Stomach smooth muscle (tissue), 2 donors: ENCODE results near the gene PRODH.
"Not testable (repeated sequence)": the region's sequence is repeated elsewhere in the genome, so short reads cannot be mapped to it uniquely, and the experiment has no call there.

Experiments used
- H3K27ac ChIP-seq: one replicate; pipeline ENCODE4 v1.7.0; 2013; ENCODE audit warnings: mild to moderate bottlenecking, low read length, inconsistent platforms
- H3K27me3 ChIP-seq, 2 donors: one replicate each; pipeline ENCODE4 v1.7.0; 2013; ENCODE audit warnings: low read length in 2 of 2; ENCODE audit not compliant: insufficient read depth in 2 of 2, control insufficient read depth in 1 of 2
- H3K36me3 ChIP-seq, 2 donors: one replicate each; pipeline ENCODE4 v1.7.0; 2013; ENCODE audit warnings: low read length in 2 of 2; ENCODE audit not compliant: control insufficient read depth in 2 of 2, insufficient read depth in 2 of 2
- H3K4me1 ChIP-seq: one replicate; pipeline ENCODE4 v1.7.0; 2013; ENCODE audit warnings: low read length; ENCODE audit not compliant: control insufficient read depth, insufficient read depth
- H3K4me3 ChIP-seq, 2 donors: one replicate each; pipeline ENCODE4 v1.7.0; 2013; ENCODE audit warnings: low read length in 2 of 2
- H3K9ac ChIP-seq, 2 donors: one replicate each; pipeline ENCODE4 v1.7.0; 2013; ENCODE audit warnings: low read length in 2 of 2, mild to moderate bottlenecking in 1 of 2
- H3K9me3 ChIP-seq, 2 donors: one replicate each; pipeline ENCODE4 v1.7.0; 2013; ENCODE audit warnings: low read length in 2 of 2; ENCODE audit not compliant: control insufficient read depth in 2 of 2
- donor health status: healthy.
- donor health status: Pancreatic carcinoma.

Gene PRODH

DNA sequence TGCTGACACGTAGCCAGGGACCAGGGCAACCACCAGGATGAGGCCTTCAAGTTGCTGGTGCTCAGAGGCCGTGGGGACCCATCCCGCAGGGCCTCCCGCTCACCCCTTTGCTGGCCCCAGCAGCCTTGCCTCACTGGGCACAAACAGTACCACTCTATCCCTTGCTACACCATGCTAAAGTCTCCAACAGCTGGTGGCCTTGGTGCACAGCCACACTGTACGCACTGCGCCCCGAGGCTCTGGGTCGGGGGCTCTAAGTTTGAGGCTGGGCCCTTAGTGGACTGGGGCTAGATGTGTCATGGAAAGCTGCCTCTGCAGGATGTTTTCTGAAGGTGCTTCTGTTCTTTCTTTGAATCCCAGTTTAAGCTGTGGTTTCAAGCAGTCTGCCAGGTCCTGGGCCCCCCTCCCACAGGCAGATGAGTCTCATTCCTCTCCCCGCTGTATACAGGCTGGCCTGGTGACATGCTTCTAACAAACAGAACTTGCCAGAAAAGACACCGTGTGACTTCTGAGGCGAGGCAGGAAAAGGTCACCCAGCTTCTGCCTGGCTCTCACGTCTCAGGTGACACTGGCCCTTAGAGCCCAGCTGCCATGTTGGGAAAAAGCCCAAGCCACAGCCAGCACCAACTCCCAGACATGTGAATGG is 15.7 kb downstream of the PRODH start:
- not testable (repeated sequence) for H3K9me3 ChIP-seq, H3K36me3 ChIP-seq, H3K27me3 ChIP-seq

DNA sequence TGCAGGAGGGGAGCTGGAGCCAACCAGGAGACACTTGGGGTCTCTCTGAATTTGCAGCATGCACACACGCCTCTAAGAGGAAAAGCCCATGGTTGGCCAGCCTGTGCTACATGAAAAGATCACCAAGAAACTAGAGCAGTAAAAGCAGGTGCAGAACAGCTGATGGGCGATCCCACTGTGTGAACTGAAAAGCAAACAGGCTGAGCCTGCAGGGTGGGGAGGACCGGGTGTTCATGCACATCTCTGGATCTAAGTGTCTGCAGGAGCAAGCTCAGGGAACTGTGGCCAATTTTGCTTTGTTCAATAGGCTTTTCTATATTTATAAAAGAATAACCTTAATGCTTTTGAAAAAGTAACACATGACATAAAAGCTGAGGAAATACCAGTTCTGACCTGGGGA is 18.3 kb downstream of the PRODH start:
- H3K9me3 ChIP-seq, H3K9ac ChIP-seq, H3K27me3 ChIP-seq, H3K4me1 ChIP-seq, H3K36me3 ChIP-seq, H3K27ac ChIP-seq, H3K4me3 ChIP-seq: not testable (repeated sequence)

More for the DNA sequence above, 15.7 kb downstream of the PRODH start:
- H3K4me3 ChIP-seq, H3K4me1 ChIP-seq, H3K9ac ChIP-seq, H3K27ac ChIP-seq: not testable (repeated sequence)

DNA sequence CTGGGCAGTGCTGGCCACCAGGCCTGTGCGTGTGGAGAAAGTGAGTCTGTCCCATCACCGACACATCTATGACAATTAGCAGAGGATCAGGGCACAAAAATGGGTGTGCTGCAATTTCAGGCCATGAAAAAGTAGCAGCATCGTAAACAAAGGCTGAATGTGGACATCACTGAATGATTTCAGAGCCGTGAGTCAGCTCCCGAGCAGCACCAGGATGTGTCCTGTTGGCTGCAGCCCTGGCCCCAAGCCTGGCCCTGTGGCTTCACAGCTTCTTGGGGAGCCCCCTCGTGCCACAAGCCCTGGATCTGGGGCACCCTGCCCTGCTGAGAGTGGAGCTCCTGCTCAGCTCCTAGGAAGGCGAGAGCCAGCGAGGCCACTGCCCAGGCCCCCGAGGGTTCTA is 20.5 kb downstream of the PRODH start:
- H3K27me3 ChIP-seq, H3K4me3 ChIP-seq, H3K4me1 ChIP-seq, H3K27ac ChIP-seq, H3K9me3 ChIP-seq, H3K36me3 ChIP-seq, H3K9ac ChIP-seq: not testable (repeated sequence)

DNA sequence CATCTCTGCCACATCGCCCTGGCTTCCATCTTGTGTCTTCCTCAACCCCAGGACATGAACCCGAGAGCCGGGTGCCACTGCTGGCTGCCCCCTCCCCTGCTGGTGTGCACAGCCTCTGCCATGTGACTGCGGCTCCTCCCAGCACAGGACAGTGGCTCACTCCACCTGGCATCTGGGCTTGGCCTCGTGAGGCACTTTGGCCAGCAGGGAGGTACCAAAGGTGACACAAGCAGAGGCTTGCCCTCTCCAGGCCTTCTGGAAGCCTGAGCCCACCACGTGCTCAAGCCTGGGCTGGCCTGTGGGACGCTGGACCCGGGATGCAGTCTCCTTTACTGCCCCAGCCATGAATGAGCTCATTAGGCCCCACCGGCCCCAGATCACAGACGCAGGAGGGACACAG is 21.5 kb downstream of the PRODH start:
- H3K9ac ChIP-seq, H3K9me3 ChIP-seq, H3K4me1 ChIP-seq, H3K27ac ChIP-seq, H3K27me3 ChIP-seq, H3K36me3 ChIP-seq, H3K4me3 ChIP-seq: not testable (repeated sequence)

DNA sequence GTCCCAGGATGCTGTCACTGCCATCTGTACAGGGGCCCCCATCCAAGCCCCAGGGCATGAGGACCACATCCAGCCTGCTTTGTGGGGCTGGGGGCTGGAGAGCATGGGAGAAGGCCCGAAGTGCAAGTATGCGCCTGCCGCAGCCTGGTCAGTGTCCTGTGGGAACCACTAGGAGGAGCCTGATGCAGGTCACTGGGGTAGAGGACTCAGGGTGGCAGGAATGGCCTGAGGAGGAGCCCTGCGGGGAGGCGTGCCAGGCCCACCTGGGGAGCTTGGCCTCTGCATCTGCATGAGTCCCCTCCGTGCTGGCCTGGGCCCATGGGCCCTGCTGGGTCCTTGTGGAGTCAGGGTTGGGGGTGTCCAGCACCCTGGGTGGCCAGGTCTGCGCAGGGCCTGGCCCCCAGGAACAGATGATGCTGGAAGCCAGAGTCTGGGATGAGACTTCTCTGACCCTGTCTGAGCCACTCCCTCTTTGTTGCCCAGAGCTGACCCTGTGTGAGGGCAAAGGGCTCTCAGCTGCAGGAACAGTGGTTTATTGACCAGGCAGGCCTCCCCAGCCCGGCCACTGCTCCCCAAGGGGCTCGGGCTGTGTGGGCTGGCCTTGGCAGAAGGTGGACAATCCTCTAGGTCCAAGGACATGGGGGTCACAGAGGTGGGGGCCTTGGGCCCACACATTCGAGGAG is 23.7 kb downstream of the PRODH start:
- not testable (repeated sequence) for H3K4me3 ChIP-seq, H3K9ac ChIP-seq, H3K4me1 ChIP-seq, H3K27ac ChIP-seq, H3K27me3 ChIP-seq, H3K9me3 ChIP-seq, H3K36me3 ChIP-seq

DNA sequence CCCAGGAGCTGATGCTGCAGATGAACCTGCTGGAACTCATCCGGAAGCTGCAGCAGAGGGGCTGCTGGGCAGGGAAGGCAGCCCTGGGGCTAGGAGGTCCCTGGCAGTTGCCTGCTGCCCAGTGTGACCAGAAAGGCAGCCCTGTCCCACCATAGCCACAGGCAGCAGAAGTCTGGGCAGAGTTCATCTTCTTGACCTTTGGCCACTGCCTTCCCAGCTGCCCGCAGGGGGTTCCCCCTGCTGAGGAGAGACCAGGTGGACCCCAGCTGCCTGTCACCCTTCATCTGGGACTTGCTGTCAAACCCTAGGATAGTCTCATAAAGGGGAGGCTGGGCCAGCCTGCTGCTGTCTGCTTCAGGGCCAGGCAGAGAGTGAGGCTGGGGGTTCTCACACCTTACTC is 24.6 kb downstream of the PRODH start:
- H3K9me3 ChIP-seq, H3K36me3 ChIP-seq, H3K4me3 ChIP-seq, H3K27ac ChIP-seq, H3K4me1 ChIP-seq, H3K9ac ChIP-seq, H3K27me3 ChIP-seq: not testable (repeated sequence)

DNA sequence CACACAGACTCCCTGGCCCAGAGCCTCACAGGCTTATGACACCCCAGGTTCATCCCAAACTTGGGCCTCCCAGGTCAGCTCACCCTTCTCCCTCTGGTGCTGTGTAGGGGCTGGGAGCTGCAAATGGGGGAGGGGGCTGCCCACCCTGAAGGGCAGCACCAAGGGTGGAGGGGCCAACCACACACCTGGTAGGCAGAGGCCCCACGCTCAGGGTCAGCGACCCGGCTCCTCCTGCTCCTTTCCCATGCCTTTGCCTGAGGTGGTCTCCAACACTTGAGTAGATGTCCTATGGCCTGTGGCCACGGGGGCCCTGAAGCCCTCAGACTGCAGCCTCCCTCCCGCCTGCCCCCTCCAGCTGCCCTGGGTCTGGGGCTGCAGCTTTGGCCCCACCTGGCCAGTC is 26.5 kb downstream of the PRODH start:
- Histone ChIP-seq H3K4me3 (no peak overlapping the region), H3K4me1 (no peaks in the 10 kb centered on the region), H3K36me3 (no peaks in the 10 kb centered on the region), H3K9me3 (no peaks in the 10 kb centered on the region), H3K9ac (no peak overlapping the region), H3K27ac (no peak overlapping the region), H3K27me3 (no peaks in the 10 kb centered on the region)

DNA sequence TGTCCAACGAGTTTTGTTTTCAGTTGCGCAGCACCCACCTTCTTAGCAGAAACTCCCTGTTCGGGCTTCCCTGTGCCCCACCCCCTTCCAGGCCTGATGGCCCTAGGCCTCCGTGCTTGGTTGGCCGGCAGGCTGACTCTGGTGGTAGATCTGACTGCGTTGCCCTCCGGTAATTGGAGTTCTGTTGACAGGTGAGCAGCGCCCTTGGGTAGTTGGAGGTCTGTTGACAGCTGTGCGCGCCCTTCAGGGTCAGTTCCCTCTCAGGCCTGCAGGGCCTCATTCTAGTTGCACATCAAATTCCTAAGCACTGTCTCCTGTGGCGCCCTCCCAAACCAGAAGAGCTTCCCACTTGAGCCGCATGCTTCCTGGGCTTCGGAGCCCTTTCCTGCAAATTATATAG is 29.2 kb downstream of the PRODH start:
- Histone ChIP-seq H3K4me1 (no peaks in the 10 kb centered on the region), H3K9ac (no peak overlapping the region), H3K36me3 (no peaks in the 10 kb centered on the region), H3K4me3 (no peak overlapping the region), H3K27me3 (no peaks in the 10 kb centered on the region), H3K27ac (no peak overlapping the region), H3K9me3 (no peaks in the 10 kb centered on the region)

DNA sequence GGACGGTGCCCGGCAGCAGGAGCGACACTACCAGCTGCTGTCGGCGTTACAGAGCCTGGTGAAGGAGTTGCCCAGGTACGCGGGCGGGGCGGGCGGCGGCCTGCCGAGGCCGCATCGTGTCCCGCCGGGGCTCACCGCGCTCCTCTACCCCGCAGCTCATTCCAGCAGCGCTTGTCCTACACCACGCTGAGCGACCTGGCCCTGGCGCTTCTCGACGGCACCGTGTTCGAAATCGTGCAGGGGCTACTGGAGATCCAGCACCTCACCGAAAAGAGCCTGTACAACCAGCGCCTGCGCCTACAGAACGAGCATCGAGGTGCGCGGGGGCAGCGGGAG is 29.7 kb downstream of the PRODH start:
- not testable (repeated sequence) for H3K27ac ChIP-seq, H3K4me3 ChIP-seq, H3K9me3 ChIP-seq, H3K27me3 ChIP-seq, H3K36me3 ChIP-seq, H3K9ac ChIP-seq, H3K4me1 ChIP-seq

DNA sequence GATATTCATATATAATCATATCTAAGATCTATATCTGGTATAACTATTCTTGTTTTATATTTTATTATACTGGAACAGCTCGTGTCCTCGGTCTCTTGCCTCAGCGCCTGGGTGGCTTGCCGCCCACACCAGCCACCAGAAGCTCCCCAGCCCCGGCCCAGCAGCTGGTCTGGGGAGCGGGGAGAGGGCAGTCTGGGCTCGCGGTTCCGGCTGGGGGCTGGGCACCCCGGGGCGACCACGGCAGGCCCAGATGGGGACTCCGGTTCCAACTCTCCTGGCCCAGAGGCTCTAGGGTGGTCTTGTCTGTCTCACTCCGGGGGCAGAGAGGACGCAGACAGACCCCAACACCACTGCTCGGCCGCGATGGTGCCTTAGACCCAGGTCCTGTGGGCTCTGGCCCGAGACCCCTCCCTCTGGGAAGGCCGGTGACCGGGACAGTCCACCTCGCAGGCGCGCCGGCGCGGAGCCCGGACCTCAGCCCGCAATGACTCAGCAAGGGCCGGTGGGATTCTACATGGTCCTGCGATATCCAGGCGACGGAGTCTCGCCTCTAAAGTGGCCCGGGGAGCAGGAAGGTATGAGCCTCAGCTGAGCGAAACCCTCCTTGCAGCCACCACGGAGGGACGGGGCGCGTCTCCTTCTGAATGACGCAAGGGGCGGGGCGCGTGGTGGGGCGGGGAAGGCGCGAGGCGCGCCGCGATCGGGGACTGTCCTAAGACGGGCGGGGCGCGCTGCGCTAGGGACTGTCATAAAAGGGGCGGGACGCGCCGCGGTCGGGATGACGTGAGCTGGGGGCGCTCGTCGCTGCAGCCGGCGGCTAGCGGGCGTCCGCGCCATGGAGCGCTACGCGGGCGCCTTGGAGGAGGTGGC is 30.3 kb downstream of the PRODH start, which contains the start of gene DGCR6:
Gene DGCR6 (plus strand): TSS at position 781 of the 870 bp plus-strand sequence. CDS start 55 bp downstream, at position 836.
- H3K4me1 ChIP-seq = no peaks in the 10 kb centered on the region
- H3K4me3 ChIP-seq = no peak within 1 kb of the TSS
- H3K9ac ChIP-seq = no peak within 1 kb of the TSS
- no peaks in the 10 kb centered on the region for H3K9me3 ChIP-seq
- no peaks in the 10 kb centered on the region for H3K36me3 ChIP-seq
- no peaks in the 10 kb centered on the region for H3K27me3 ChIP-seq
- H3K27ac ChIP-seq = no peak within 1 kb of the TSS
